Measurements from ENCODE around the gene LAG3.

LAG3 gene

GRCh38 chr12:6823182-6824084 is 51.1 kb downstream of the LAG3 start:
- DNase-seq (ENCODE audit: low spot score) = no peak

GRCh38 chr12:6824085-6824775 is 51.9 kb downstream of the LAG3 start:
- no peak for DNase-seq (ENCODE audit: low spot score)

DNA sequence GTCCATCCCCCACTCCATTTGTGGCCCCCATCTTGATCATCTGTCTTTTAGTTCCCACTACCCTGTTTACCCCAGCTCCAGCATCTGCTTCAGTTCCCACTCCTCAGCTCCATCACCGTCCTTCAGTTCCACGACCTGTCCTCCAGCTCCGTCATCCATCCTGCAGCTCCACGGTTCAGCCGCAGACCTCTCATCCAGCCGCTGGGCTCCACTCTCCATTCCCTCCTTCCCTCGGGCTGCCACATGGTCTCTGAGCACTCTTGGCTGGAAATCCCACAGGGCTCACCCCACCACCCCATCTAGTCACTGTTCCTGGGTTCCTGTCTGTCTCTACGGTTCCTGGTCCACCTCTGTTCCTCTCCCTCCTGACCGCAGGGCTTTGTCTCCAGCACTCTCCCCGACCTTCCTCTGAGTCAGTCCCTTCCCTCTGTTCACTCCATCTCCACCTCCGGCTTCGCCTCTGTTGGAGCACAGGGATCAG is 52.6 kb downstream of the LAG3 start:
- DNase-seq (ENCODE audit: low spot score) = no peak

- DNase-seq (ENCODE audit: low spot score) = peak; percentile 77
Measured at GRCh38 chr12:6825398-6826124, 53.2 kb downstream of the LAG3 start.

- DNase-seq (ENCODE audit: low spot score) = no peak
Measured at GRCh38 chr12:6826125-6826733, 53.9 kb downstream of the LAG3 start.

DNA sequence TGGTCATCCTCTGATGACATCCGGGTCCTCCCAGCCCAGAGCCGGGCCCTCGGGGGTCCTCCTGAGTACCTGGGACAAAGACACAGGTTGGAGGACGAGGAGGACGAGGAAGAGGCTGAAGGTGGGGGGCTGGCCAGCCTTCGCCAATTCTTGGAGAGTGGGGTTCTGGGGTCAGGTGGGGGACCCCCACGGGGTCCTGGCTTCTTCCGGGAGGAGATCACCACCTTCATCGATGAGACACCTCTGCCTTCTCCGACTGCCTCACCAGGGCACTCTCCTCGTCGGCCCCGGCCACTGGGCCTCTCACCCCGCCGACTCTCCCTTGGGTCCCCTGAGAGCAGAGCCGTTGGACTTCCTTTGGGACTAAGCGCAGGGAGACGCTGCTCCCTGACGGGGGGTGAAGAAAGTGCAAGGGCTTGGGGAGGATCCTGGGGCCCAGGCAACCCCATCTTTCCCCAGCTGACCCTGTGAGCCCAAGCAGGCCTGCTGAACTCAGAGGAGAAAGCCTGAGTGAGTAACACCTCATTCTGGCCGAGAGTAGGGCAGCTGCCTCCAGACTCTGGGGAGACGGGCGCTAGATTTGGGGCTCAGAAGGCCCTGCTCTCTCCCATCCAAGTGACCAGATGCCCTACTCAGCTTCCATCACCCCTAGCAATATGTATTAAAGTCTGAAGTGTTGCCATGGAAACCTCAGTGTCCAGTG is 54.6 kb downstream of the LAG3 start:
- no peak for DNase-seq (ENCODE audit: low spot score)

DNA sequence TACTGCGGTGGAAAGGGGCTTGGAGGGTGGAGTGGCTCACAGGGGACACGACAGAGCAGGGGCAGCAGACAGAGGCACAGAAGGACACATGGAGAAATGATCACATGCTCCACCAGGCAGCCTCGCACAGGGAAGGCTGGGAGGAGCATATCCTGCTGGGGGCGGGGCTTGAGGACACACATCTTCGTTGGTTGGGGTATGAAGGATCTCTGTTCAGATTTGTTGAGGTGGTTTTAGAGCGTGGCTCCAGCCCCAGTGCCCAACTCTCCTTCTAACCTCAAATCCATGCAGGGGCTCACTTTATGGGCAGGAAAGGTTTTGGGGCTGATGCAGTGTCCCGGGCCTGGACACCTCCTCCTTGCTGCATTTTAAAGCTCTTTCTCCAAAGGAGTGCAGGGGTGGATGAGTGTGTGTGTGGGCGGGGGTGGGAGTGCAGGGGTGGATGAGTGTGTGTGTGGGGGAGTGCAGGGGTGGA is 55.2 kb downstream of the LAG3 start:
- peak; percentile 63 for DNase-seq (ENCODE audit: low spot score)

All from pons (tissue), 1 donor.